ENCODE measurements around the gene NDUFAF2.

NDUFAF2 gene

GRCh38 chr5:61148515-61148914 lies 203.5 kb downstream of the NDUFAF2 start:
- TF ChIP-seq SPI1 (IDR thresholded peaks at IDR 0.05; ENCODE audit: low read depth, low read length) = no peak
- no peak for TF ChIP-seq POU2F2 (IDR thresholded peaks at IDR 0.05; ENCODE audit: low read depth, low read length)
- TF ChIP-seq PAX5 (IDR thresholded peaks at IDR 0.05; ENCODE audit: insufficient read depth, low read length, severe bottlenecking) = no peak
- TF ChIP-seq TAF1 (IDR thresholded peaks at IDR 0.05; ENCODE audit: low read depth, low read length) = no peak
- TF ChIP-seq POLR2AphosphoS5 (IDR thresholded peaks at IDR 0.05; ENCODE audit: low read depth, low read length) = no peak
- no peak for TF ChIP-seq POLR2A (IDR thresholded peaks at IDR 0.05; ENCODE audit: low read depth, low read length)
- no peak for FAIRE-seq

GRCh38 chr5:61151893-61152292 lies 206.9 kb downstream of the NDUFAF2 start:
- TF ChIP-seq PAX5 (IDR thresholded peaks at IDR 0.05; ENCODE audit: insufficient read depth, low read length, severe bottlenecking) (no peak), POLR2A (IDR thresholded peaks at IDR 0.05; ENCODE audit: low read depth, low read length) (no peak), TAF1 (IDR thresholded peaks at IDR 0.05; ENCODE audit: low read depth, low read length) (no peak), SPI1 (IDR thresholded peaks at IDR 0.05; ENCODE audit: low read depth, low read length) (no peak), POLR2AphosphoS5 (IDR thresholded peaks at IDR 0.05; ENCODE audit: low read depth, low read length) (no peak), POU2F2 (IDR thresholded peaks at IDR 0.05; ENCODE audit: low read depth, low read length) (no peak)
- no peak for FAIRE-seq
- no peak for DNase-seq (ENCODE audit: insufficient read length, low spot score)

More at GRCh38 chr5:61148515-61148914, 203.5 kb downstream of the NDUFAF2 start:
- DNase-seq (ENCODE audit: insufficient read length, low spot score) = no peak

- TF ChIP-seq POLR2AphosphoS5 (IDR thresholded peaks at IDR 0.05; ENCODE audit: low read depth, low read length) (no peak), PAX5 (IDR thresholded peaks at IDR 0.05; ENCODE audit: insufficient read depth, low read length, severe bottlenecking) (no peak), SPI1 (IDR thresholded peaks at IDR 0.05; ENCODE audit: low read depth, low read length) (no peak), POLR2A (IDR thresholded peaks at IDR 0.05; ENCODE audit: low read depth, low read length) (no peak), POU2F2 (IDR thresholded peaks at IDR 0.05; ENCODE audit: low read depth, low read length) (no peak), TAF1 (IDR thresholded peaks at IDR 0.05; ENCODE audit: low read depth, low read length) (no peak)
- DNase-seq (ENCODE audit: insufficient read length, low spot score) (no peak), FAIRE-seq (no peak)
These were observed 214.1 kb downstream of the NDUFAF2 start for GRCh38 chr5:61159070-61159469.

GRCh38 chr5:61159836-61160235 lies 214.8 kb downstream of the NDUFAF2 start:
- no peak for FAIRE-seq

GRCh38 chr5:61160497-61160896 lies 215.5 kb downstream of the NDUFAF2 start:
- no peak for TF ChIP-seq TAF1 (IDR thresholded peaks at IDR 0.05; ENCODE audit: low read depth, low read length)
- no peak for TF ChIP-seq POU2F2 (IDR thresholded peaks at IDR 0.05; ENCODE audit: low read depth, low read length)
- TF ChIP-seq SPI1 (IDR thresholded peaks at IDR 0.05; ENCODE audit: low read depth, low read length) = no peak
- FAIRE-seq = no peak

More at GRCh38 chr5:61159836-61160235, 214.8 kb downstream of the NDUFAF2 start:
- TF ChIP-seq POLR2A (IDR thresholded peaks at IDR 0.05; ENCODE audit: low read depth, low read length) (no peak), PAX5 (IDR thresholded peaks at IDR 0.05; ENCODE audit: insufficient read depth, low read length, severe bottlenecking) (no peak), POU2F2 (IDR thresholded peaks at IDR 0.05; ENCODE audit: low read depth, low read length) (no peak), TAF1 (IDR thresholded peaks at IDR 0.05; ENCODE audit: low read depth, low read length) (no peak), SPI1 (IDR thresholded peaks at IDR 0.05; ENCODE audit: low read depth, low read length) (no peak), POLR2AphosphoS5 (IDR thresholded peaks at IDR 0.05; ENCODE audit: low read depth, low read length) (no peak)
- DNase-seq (ENCODE audit: insufficient read length, low spot score) = no peak

GRCh38 chr5:61162010-61162831 lies 217.2 kb downstream of the NDUFAF2 start, which contains the start of gene SMIM15:
Gene SMIM15, minus strand, starts transcription at chr5:61162468. Its CDS starts 2,297 bp downstream, at chr5:61160171.
- FAIRE-seq = peak; percentile 88
- DNase-seq (ENCODE audit: insufficient read length, low spot score) = peak; percentile 82
- TF ChIP-seq SPI1 (IDR thresholded peaks at IDR 0.05; ENCODE audit: low read depth, low read length) = peak; percentile 68
- TF ChIP-seq TAF1 (IDR thresholded peaks at IDR 0.05; ENCODE audit: low read depth, low read length) = peak; percentile 69
- peak; percentile 83 for TF ChIP-seq POLR2AphosphoS5 (IDR thresholded peaks at IDR 0.05; ENCODE audit: low read depth, low read length)
- TF ChIP-seq POU2F2 (IDR thresholded peaks at IDR 0.05; ENCODE audit: low read depth, low read length) = peak; percentile 70
- TF ChIP-seq PAX5 (IDR thresholded peaks at IDR 0.05; ENCODE audit: insufficient read depth, low read length, severe bottlenecking) = no peak
- TF ChIP-seq POLR2A (IDR thresholded peaks at IDR 0.05; ENCODE audit: low read depth, low read length) = peak; percentile 76; the same call in 1 of the 2 replicates

More at GRCh38 chr5:61160497-61160896, 215.5 kb downstream of the NDUFAF2 start:
- DNase-seq (ENCODE audit: insufficient read length, low spot score) = no peak

GRCh38 chr5:61162832-61163567 lies 218.0 kb downstream of the NDUFAF2 start:
- DNase-seq (ENCODE audit: insufficient read length, low spot score) = no peak
- TF ChIP-seq SPI1 (IDR thresholded peaks at IDR 0.05; ENCODE audit: low read depth, low read length) (peak; percentile 63), POLR2AphosphoS5 (IDR thresholded peaks at IDR 0.05; ENCODE audit: low read depth, low read length) (no peak)
- FAIRE-seq = no peak

- DNase-seq (ENCODE audit: insufficient read length, low spot score) (no peak), FAIRE-seq (no peak)
- TF ChIP-seq POLR2AphosphoS5 (IDR thresholded peaks at IDR 0.05; ENCODE audit: low read depth, low read length) (no peak), PAX5 (IDR thresholded peaks at IDR 0.05; ENCODE audit: insufficient read depth, low read length, severe bottlenecking) (no peak), POU2F2 (IDR thresholded peaks at IDR 0.05; ENCODE audit: low read depth, low read length) (no peak)
These were observed 218.9 kb downstream of the NDUFAF2 start for GRCh38 chr5:61163905-61164304.

- DNase-seq (ENCODE audit: insufficient read length, low spot score) = no peak
- TF ChIP-seq POU2F2 (IDR thresholded peaks at IDR 0.05; ENCODE audit: low read depth, low read length) (no peak), SPI1 (IDR thresholded peaks at IDR 0.05; ENCODE audit: low read depth, low read length) (no peak), POLR2A (IDR thresholded peaks at IDR 0.05; ENCODE audit: low read depth, low read length) (no peak)
- FAIRE-seq = no peak
These were observed 222.4 kb downstream of the NDUFAF2 start for GRCh38 chr5:61167382-61167781.
